Measurements from ENCODE around the gene OR5F1.

GRCh38 chr11:55966391-55966790 lies 28.0 kb downstream of the OR5F1 start:
- TF ChIP-seq REST (IDR thresholded peaks at IDR 0.05; ENCODE audit: insufficient read depth in 1 of 2, low read depth in 2 of 2, low read length in 2 of 2) (no peak), POLR2AphosphoS5 (IDR thresholded peaks at IDR 0.05; ENCODE audit: low read depth, low read length) (no peak), FOXP2 (optimal IDR thresholded peaks at IDR 0.05; ENCODE audit: borderline replicate concordance, extremely low read depth, extremely low read length, insufficient read depth) (no peak), TAF1 (IDR thresholded peaks at IDR 0.05; ENCODE audit: borderline replicate concordance, insufficient read depth, low read length) (no peak), SIN3A (IDR thresholded peaks at IDR 0.05; ENCODE audit: borderline replicate concordance, insufficient read depth, low read length) (no peak)
